Raji (cell line): ENCODE data around the gene SNAP47.

Source experiments
- POLR2A ChIP-seq: IDR thresholded peaks from 2 replicates; pipeline ENCODE4 v1.6.1; 2011; ENCODE audit warnings: low read depth, low read length, control low read depth; ENCODE audit not compliant: insufficient read depth

The SNAP47 gene

DNA sequence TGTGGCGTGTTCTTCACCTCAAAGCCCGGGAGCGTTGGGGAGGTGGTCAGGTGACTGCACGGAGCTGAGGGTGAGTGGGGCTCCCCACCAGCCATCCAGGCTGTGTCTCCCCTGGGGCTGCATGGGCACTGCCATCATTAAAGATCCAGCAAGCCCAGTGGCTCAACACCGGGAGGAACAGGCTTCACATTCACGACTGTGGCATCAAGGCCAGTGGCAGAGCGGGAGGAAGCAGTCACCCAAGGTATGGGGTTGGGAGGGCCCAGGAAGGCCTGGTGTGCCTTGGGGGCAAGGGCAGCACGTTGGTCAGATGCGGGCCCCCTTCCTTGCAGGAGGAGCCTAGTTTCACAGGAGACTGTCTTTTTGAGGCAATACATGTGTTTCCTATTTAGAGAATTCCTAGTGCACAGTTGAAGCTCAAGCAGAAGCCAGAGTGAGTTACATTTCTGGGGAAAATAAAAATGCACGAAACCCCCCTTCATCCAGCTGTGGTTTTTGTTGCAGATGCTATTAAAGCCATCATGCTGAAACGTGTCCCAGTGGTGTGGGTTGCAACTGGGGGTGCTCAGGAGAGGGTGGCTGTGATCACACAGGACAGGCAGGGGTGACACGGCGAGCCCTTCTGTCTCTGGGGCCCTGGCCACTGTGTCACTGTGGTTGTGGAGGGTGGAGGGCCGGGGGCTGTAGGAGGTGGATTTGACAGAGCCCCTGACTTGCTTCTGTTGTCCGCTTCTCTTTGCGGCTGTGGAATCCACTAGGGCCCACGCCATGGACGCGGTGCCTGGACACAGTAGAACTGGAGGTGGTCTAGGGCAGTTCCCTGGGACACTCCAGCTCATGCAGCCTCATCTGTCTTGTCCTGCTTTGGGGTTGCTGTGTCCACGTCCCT lies 34.1 kb downstream of the SNAP47 start:
- no peak for TF ChIP-seq POLR2A

- no peak for TF ChIP-seq POLR2A
Observed at GRCh38 chr1:227769936-227770494, 34.8 kb downstream of the SNAP47 start.

- no peak for TF ChIP-seq POLR2A
Observed at GRCh38 chr1:227770812-227771211, 35.6 kb downstream of the SNAP47 start.

- no peak for TF ChIP-seq POLR2A
Observed at GRCh38 chr1:227771326-227771725, 36.1 kb downstream of the SNAP47 start.

- no peak for TF ChIP-seq POLR2A
Observed at GRCh38 chr1:227771771-227772170, 36.5 kb downstream of the SNAP47 start.

- TF ChIP-seq POLR2A: no peak
Observed at GRCh38 chr1:227773558-227773957, 38.3 kb downstream of the SNAP47 start.

DNA sequence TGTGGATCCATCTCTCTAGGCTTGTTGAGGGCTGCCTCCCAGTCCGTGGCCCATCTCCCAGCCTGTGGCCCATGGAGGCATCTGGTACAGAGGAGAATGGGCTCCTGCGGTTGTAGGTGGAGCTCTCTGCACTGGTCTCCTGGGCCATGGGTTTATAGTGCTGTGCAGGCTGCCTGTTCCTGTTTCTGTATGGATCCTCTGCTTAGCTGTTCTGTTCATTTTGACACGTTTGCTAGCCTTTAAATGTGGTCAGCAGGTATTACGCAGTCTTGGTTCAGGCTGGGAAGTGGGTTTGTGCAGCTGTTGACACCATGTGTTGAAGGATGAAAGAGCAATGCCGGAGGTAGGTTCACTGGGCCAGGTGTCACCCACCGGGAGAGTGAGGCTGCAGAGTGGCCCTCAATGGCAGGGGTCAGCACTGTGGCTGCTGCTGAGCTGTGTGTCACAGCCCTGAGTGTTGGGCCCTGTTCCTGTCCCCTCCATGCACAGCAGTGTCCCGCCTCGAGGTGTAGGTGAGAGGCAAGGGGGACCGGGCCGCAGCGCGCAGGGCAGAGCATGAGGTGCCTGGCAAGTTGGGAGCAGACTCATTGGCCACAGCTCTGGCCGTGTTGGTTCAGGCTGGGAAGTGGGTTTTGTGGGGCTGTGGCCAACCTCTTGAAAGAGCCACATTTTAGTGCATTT lies 39.0 kb downstream of the SNAP47 start:
- no peak for TF ChIP-seq POLR2A

DNA sequence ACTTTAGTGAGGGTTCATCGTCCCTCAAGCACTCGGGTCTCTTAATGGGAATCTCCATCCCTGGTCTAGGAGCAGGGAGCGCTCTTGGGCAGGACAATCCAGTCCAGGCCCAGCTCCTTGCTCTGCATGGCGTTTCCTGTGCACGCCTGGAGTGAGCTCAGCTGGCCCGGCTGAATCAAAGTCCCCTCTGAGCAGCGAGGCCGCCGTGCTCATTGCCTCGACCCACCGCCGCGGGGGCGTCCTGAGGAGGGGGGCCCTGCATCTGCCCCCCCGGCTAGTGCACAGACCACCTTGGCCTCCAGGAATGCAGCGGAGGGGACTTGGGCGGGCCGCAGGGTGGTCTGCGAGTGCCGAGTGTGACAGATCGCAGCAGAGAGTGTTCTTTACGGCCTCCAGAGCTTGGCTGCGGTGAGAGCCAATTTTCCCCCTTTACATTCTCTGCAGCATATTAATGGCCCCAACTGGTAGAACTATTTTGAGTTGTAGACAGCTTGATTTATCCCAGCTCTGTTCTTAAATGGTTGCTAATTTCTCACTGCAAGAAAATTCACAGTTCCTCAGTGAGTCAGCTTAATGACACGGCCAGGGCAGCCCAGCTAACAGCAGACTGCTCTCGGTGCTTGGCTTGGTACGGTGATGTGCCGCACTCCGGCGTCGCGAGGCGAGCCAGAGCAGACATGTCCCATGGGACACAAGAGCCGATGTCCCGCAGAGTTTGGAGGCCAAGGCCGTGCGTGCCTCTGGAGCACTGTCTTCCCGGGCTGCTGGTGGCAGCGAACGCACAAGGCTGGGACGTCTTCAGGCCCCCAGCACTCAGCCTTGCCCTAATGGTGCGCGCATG lies 39.8 kb downstream of the SNAP47 start:
- no peak for TF ChIP-seq POLR2A

DNA sequence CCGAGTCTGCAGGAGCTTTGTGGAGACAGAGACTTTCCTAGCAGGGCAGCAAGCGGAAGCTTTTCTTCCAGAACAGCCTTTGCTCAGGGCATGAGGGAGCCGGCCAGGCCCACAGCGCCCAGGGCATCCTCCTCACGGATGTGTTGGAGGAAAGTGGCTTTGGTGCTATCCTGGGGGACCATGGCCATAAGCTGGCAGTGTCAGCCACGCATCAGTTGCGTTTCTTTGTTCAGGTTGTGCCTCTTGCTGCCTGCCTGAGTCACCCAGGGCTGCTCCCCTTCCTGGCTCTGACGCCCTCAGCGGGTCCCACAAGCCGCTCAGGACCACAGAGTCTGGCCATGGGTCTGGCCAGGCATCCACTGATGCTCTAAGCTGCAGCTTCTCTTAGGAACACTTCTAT lies 40.6 kb downstream of the SNAP47 start:
- no peak for TF ChIP-seq POLR2A

DNA sequence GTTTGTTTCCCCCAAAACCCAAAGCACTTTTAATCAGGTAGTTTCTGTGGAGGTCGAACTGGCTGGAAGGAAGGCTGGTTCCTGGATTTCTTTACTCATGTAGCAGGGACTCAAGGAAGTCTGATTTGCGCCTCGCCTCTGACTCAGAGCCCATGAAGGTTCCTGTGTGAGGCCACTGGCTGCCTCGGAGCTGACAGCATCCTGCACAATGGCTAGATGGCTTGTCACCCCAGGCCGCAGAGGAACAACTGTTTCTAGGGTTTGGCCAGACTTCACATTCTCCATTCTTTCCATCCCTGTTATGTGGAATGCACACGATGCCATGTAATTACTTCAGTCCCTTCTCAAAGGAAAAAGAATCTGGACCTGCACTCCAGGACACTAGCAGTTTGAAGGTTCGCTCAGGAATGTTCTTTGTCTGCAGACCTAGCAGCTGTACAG lies 41.1 kb downstream of the SNAP47 start:
- no peak for TF ChIP-seq POLR2A

- no peak for TF ChIP-seq POLR2A
Observed at GRCh38 chr1:227777156-227777555, 41.9 kb downstream of the SNAP47 start.

DNA sequence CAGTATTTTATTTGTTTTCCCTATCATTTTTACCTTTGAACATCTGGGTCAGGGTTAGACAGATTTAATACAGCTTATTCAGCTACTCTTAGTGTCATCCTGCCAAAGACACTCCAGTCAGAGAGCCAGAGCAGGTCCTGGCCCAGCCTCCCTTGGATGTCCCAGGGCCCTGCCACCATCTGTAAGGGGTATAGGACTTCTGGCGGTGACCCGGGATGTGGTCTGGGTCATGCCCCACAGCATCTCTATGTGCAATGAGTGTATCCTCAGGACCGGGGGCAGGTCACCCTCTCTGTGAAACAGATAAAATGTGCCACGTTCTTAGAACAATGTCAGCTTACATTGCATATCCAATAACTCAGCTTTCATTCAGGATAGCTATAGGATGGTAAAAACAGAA lies 42.4 kb downstream of the SNAP47 start:
- no peak for TF ChIP-seq POLR2A

DNA sequence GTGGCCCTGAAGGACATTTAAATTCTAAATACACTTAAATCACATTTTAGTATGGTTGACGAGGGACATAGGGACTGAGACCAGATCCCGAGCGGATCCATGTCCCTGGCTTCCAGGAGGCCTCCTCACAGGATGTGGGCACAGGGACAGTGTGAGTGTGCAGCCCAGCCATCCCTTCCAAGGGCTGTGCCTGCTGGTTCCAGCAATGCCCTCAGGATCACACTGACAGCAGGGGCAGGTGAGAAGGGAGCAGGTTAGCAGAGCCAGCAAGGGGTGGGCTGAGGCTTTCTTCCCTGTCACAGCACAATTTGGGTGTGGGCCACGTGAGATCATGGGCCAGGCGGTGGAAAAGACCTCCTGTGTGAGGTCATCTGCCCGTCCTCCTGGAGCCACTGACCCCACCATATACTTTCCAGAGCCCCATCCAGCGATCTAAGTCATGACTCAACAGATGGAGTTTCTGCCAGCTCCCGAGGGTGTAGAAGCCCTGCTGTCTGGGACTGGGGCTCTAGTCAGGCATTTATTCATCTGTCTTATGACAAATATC lies 43.2 kb downstream of the SNAP47 start:
- TF ChIP-seq POLR2A: no peak

DNA sequence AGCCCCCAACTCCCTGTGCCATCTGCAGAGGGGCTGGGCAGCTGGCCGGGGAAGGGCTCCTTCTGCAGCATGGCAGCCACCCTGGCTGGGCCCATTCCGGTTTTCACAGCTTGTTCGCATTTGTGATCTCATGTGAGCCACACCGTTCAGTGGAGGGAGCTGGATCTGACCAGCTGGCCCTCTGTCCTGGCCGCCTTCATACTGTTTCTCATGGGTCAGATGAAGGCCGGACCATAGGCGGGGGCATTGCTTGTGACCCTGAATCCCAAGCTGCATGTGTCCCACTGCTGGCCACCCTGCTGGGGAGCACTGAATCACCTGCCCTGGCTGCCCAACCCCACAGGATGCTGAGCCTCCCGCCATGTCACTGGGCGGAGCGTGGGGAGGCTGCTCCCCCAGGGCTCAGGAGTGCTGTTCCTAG lies 43.8 kb downstream of the SNAP47 start:
- TF ChIP-seq POLR2A: no peak

DNA sequence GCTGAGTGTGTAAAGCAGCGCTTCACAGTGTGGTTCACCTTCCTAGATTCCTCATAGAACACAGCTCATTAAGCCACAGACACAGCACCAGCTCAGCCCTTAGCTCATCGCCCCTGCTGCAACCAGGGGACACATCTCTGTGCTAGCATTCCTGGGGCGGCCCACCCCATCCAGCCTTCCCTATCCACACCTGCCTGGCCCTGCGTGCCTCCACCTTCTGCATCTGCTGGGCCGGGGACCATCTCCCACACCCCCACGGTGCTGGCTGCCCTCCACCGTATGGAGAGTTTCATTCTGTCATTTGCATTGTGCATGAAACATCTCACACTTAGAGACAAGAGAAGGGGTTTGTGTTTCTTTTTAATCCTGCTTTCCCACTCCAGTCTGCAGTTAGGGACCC lies 44.5 kb downstream of the SNAP47 start:
- TF ChIP-seq POLR2A: no peak
